ENCODE results near the gene TOLLIP.

TOLLIP gene

GRCh38 chr11:1297011-1297575 lies 12.3 kb downstream of the TOLLIP start:
- DNase-seq = no peak

GRCh38 chr11:1296287-1296686 lies 13.1 kb downstream of the TOLLIP start:
- DNase-seq = no peak

- no peak for DNase-seq
These were observed 13.8 kb downstream of the TOLLIP start for GRCh38 chr11:1295591-1295990.

GRCh38 chr11:1295086-1295485 lies 14.3 kb downstream of the TOLLIP start:
- DNase-seq = no peak

GRCh38 chr11:1293619-1294015 lies 15.8 kb downstream of the TOLLIP start:
- DNase-seq = no peak

- DNase-seq = no peak
These were observed 16.5 kb downstream of the TOLLIP start for GRCh38 chr11:1292644-1293618.

- no peak for DNase-seq
These were observed 17.3 kb downstream of the TOLLIP start for GRCh38 chr11:1292018-1292643.

GRCh38 chr11:1291295-1292017 lies 18.0 kb downstream of the TOLLIP start:
- DNase-seq = no peak

- DNase-seq = no peak
These were observed 19.1 kb downstream of the TOLLIP start for GRCh38 chr11:1290052-1291040.

- DNase-seq = no peak
These were observed 20.1 kb downstream of the TOLLIP start for GRCh38 chr11:1289211-1289935.

- no peak for DNase-seq
These were observed 20.8 kb downstream of the TOLLIP start for GRCh38 chr11:1288426-1289151.

- no peak for DNase-seq
These were observed 21.5 kb downstream of the TOLLIP start for GRCh38 chr11:1287928-1288327.

- DNase-seq = no peak
These were observed 23.6 kb downstream of the TOLLIP start for GRCh38 chr11:1285876-1286275.

GRCh38 chr11:1285316-1285744 lies 24.1 kb downstream of the TOLLIP start:
- no peak for DNase-seq

GRCh38 chr11:1283906-1284305 lies 25.5 kb downstream of the TOLLIP start:
- DNase-seq = no peak

- DNase-seq = no peak
These were observed 26.3 kb downstream of the TOLLIP start for GRCh38 chr11:1283091-1283511.

- no peak for DNase-seq
These were observed 27.5 kb downstream of the TOLLIP start for GRCh38 chr11:1281974-1282365.

- no peak for DNase-seq
These were observed 28.0 kb downstream of the TOLLIP start for GRCh38 chr11:1281326-1281973.

GRCh38 chr11:1280116-1281035 lies 29.1 kb downstream of the TOLLIP start:
- no peak for DNase-seq

Measured in NCI-H69 (cell line).